NCI-H345 (cell line): ENCODE measurements around the gene GPS1.

Source experiments
- DNase-seq: peaks from one replicate; lab custom pipeline; 2025; lab: John Stamatoyannopoulos, UW

The GPS1 gene

GRCh38 chr17:82045936-82046484, 5.7 kb upstream of the GPS1 start:
- no peak for DNase-seq

DNA sequence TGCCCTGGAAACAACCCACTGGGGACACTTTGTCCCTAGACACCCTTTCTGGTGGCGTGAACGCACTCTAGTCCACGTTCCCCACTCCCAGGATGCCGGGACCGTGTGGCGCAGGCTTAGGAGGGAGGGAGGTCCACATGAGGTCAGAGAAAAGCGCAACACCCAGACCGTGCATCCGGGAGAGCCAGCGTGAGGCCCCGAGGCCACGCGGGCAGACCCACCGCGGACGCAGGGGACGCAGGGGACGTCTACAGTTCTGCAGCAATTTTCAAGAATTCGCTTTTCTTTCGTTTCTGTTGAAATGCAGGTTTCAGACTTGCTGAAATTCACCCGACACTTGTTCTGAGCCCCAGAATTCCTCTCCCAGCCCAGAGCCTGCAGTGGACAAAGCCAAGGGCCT, 4.8 kb upstream of the GPS1 start:
- no peak for DNase-seq

- DNase-seq = no peak
These were observed 4.3 kb upstream of the GPS1 start for GRCh38 chr17:82047379-82047778.

- no peak for DNase-seq
These were observed 3.7 kb upstream of the GPS1 start for GRCh38 chr17:82047914-82048570.

- DNase-seq = no peak
These were observed 3.1 kb upstream of the GPS1 start for GRCh38 chr17:82048571-82048971.

DNA sequence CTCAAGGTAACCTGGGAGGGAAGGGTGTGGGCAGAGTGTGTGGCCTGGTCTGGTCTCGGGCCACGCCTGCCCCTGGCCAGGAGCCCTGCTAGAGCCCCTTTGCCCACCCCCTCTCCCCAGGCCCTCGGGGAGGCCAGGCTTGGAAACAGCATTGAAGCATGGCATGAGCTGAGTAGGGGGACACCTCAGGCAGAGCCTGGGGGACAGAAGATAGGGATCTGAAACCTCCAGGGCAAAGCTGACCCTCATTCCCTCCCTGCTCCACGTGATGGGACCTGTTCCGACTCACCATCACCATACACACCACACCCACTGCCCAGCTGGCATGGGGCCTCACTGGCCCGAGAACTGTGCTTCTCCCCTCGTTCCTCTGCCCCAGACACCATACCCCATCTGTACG, 2.6 kb upstream of the GPS1 start:
- no peak for DNase-seq

DNA sequence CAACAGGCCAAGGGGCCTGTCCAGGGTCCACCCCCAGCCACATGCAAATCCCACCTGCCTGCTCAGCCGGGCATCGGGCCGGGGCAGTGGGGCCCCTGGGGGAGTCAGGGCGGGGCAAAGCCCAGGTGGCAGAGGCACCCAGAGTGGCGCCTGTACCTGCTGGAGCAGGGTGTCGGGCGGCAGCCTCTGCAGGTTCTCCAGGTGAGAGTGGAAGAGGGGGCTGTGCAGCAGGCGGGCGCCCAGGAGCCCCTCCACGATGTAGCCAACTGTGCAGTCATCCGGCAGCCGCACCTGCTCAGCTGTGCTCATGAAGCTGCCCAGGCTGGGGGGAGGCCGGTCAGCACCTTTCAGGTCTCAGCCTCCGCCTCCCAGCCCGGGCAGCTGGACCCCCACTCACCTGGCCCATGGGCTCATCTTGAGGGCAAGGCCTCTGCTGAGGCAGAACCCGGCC, 2.2 kb upstream of the GPS1 start:
- DNase-seq = no peak

GRCh38 chr17:82050152-82050760, 1.4 kb upstream of the GPS1 start:
- DNase-seq = no peak

- no peak for DNase-seq
These were observed 697 bp upstream of the GPS1 start for GRCh38 chr17:82050761-82051641.

DNA sequence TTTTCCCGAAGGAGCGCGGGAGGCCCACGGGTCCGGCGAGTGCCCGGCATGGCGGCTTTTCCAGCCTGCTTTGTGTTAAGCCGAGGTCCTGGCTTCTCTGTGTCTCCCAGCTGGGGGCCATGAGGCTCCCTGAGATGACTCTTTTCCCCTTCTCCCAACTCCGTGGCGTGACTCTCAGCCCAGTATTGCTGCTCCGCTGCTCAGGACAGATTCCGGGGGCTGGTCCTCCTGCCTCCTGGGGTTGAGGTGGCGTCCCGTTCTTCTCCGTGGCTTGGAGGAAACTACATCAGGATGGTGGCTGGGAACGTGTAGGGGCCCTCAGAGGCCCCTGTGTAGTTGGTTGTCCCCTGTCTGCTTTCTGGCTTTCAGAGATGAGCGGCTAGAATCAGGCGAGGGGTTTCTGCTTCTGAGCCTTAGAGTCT, 951 bp downstream of the GPS1 start:
- no peak for DNase-seq

DNA sequence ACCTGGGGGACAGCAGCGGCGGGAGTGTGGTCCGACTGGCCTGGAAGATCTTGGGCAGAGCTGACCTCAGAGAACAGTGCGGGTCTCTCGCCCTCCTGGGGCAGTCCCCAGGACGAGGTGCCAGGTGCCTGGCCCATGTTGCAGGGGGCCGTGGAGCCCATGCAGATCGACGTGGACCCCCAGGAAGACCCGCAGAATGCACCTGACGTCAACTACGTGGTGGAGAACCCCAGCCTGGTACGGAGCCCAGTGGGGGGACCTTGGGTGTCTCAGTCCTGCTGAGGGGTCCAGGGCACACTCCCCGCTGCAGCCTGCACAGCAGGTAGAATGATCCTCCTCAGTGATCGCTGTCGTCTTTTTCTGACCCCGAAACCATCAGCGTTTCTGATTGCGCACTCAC, 1.4 kb downstream of the GPS1 start:
- DNase-seq = no peak

DNA sequence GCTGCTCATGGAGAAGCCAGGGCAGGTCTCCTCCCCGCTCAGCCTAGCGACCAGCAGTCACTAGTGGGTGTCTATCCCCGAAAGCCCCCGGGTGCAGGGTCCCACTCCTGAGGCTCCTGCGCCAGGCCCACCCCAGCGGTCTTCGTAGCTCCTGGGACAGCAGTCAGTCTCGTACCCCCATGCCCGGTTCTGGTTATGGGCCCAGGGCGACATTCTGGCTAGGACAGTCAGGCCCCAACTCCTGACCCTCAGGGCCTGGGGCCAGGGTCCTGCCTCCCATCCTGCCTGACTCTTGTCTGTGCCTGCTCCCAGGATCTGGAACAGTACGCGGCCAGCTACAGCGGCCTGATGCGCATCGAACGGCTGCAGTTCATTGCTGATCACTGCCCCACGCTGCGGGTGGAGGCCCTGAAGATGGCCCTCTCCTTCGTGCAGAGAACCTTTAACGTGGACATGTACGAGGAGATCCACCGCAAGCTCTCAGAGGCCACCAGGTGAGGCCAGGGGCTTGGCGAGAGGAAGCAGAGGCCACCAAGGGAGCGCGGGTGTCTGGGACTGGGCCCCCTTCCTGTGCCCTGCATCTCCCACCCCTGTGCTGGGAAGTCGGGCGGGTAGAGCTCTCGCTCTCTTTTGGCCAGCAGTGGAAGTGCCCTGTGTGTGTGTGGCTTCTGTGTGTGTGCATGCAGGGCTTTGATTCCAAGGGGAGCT, 2.0 kb downstream of the GPS1 start:
- DNase-seq = no peak

DNA sequence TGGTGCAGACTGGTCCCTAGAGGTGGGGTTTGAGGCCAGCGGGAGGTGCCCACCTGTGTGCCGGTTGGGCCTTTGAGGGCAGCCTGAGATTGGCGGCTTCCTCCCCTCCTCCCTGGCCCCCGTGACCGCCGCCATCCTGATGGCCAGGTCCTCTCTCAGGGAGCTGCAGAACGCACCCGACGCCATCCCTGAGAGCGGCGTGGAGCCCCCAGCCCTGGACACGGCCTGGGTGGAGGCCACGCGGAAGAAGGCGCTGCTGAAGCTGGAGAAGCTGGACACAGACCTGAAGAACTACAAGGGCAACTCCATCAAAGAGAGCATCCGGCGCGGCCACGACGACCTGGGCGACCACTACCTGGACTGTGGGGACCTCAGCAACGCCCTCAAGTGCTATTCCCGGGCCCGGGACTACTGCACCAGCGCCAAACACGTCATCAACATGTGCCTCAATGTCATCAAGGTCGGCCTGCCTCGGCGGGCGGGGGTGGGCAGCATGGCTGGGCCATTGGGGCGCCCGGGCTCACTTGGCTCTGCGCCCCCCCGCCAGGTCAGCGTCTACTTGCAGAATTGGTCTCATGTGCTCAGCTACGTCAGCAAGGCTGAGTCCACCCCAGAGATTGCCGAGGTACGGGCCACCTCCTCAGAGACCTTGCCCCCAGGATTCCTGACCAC, 2.8 kb downstream of the GPS1 start:
- DNase-seq = no peak

DNA sequence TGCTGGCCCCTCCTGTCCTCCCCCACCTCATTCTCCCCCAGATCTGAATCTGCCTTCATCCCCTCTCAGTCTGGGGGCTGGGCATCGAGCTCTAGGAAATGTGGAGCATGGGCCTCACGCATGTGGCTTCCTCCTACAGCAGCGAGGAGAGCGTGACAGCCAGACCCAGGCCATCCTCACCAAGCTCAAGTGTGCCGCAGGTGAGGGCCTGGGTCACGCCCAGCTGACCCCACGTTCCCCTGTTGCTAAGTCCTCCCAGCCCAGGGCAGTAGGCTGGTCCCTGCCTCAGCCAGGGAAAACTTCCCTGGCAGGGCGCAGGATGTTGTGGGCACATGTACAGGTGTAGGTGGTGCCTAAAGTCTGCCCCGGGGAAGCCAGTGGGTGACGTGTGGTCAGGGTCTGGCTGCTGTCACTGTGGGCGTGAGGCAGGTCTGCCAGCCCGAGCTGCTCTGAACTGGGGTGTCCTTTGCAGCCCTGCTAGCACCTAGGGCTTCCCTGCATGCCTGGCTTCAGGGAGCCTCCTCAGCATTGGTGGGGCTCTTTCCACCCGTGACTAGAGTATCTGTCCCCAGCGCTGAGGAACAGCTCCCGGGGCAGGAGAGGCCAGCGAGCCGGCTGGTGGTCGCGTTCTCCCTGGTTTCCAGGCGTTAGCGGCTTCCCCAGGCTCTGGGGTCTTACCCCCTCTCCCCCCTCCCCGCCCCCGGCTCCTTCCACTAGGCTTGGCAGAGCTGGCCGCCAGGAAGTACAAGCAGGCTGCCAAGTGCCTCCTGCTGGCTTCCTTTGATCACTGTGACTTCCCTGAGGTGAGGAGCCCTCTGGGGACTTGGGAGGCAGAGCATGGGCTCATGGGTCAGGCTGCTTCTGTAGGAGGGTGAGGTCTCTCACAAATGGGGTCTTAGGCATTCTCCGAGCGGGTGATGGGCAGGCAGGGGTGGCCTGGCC, 3.6 kb downstream of the GPS1 start:
- no peak for DNase-seq

DNA sequence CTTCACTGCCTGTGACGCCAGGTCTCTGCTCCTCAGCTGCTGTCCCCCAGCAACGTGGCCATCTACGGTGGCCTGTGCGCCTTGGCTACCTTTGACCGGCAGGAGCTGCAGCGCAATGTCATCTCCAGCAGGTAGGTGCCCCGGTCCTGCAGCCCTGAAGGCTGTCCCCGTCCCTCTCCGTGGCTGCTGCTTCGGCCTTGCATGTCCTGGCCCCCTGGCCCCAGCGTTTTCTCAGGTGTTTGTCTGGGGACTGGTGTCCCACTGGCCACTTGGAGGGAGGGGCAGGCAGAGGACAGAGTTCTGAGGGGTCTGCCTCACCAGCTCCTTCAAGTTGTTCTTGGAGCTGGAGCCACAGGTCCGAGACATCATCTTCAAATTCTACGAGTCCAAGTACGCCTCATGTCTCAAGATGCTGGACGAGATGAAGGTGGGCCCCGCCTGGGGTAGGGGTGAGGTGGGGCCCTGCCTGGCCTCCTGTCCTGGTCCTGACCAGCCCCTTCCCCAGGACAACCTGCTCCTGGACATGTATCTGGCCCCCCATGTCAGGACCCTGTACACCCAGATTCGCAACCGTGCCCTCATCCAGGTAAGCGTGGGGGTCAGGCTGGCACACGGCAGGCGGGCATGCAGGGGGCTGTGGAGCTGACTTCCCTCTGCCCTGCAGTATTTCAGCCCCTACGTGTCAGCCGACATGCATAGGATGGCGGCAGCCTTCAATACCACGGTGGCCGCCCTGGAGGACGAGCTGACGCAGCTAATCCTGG, 4.4 kb downstream of the GPS1 start:
- no peak for DNase-seq

DNA sequence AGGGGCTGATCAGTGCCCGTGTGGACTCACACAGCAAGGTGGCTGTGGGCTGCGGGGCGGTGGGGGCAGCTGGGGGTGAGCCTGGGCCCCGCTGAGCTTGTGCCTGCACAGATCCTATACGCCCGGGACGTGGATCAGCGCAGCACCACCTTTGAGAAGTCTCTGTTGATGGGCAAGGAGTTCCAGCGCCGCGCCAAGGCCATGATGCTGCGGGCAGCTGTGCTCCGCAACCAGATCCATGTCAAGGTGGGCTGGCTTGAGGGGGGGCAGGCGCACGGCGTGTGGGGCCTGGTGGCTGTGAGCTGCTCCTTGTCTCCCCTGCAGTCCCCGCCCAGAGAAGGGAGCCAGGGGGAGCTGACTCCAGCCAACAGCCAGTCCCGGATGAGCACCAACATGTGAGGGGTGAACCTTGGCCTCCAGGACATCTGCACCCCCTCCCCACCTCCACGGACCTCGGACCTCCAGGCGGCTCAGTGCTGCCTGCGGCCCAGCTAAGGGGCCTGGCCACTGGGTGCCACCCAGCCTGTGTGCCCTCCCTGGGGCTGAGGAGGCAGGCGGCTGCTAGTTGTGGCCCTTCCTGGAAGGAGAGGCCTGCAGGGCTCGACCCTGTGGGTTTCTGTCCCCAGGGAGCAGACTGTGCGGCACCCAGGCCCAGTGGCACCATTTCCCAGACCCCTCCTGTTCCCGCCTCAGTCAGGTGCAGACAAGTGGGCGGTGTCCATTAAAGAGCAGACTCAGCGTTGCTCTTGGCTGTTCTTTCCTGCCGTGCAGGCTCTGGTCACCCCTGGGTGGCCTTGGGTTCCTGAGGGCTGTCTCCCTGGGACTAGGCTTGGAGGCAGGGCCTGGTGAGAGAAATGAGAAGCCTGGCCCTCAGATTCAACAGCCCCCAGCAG, 5.3 kb downstream of the GPS1 start:
- DNase-seq = no peak

DNA sequence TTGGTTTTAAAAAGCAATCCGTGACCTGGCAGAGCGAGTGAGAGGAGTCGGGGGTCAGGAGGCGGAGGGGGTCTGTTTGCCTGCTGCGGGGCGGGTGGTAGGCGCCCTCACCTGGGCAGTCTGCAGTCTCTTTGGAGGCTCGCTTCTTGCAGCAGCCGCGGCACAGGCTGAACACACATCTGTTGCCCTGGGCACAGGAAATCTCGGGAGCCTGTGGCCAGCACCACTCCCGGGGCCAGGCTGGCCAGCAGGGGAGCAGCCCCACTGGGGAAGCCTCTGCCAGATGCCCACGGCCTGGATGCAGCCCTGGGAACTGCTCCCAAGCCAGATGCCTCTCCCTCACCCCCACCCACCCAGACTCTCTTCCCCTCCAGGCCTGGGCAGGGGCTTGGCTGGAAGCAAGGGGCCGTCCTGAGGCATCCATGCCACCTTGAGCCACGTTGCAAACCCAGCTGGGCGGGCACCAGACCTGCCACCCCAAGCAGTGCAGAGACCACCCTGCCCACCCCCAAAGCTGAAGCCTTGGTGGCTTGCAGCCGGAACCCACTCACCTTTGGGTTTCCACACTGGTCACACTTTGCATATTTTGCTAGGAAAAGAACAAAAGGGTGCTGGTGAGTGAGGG, 6.6 kb downstream of the GPS1 start:
- DNase-seq = no peak

DNA sequence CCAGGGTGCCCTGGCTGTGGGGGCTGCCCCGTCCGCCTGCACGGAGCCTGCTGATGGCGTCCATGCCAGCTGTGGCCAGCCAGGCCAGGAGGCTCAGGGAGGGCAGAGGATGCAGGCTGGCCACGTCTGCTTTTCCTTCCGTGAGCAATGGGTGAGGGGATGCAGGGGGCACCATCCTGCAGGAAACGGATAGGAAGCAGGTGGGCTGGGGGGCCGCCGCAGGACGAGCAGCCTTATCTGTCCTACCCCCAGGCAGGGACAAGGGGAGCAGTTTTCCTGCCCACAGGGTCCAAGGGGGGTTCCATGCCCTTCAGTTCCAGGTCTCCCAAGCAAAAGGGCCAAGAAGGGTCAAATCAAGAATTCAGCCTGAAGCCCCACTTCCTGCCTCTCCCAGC, 7.2 kb downstream of the GPS1 start:
- no peak for DNase-seq
